Parathyroid adenoma (tissue), 2 donors: ENCODE results near the gene ALG12.

Experiments
- H2AFZ ChIP-seq: fragments of 300-600 bp; sonication (generic); one replicate; pipeline ENCODE4 v1.7.0; 2017; ENCODE audit warnings: antibody characterized with exemption, mild to moderate bottlenecking
- H3K27ac ChIP-seq: fragments of 300-600 bp; sonication (generic); one replicate; pipeline ENCODE4 v1.7.0; 2017
- H3K27me3 ChIP-seq: fragments of 300-600 bp; sonication (generic); one replicate; pipeline ENCODE4 v1.7.0; 2017; ENCODE audit warnings: low read length; ENCODE audit not compliant: control insufficient read depth, insufficient read depth
- H3K36me3 ChIP-seq: fragments of 300-600 bp; sonication (generic); one replicate; pipeline ENCODE4 v1.7.0; 2017; ENCODE audit warnings: low read length; ENCODE audit not compliant: control insufficient read depth, insufficient read depth
- H3K4me1 ChIP-seq: fragments of 300-600 bp; sonication (generic); one replicate; pipeline ENCODE4 v1.7.0; 2017; ENCODE audit warnings: control low read depth
- H3K4me2 ChIP-seq: fragments of 300-600 bp; sonication (generic); one replicate; pipeline ENCODE4 v1.7.0; 2017; ENCODE audit warnings: low read length
- H3K4me3 ChIP-seq: fragments of 300-600 bp; sonication (generic); one replicate; pipeline ENCODE4 v1.7.0; 2017; ENCODE audit warnings: low read depth, low read length
- H3K79me2 ChIP-seq: fragments of 300-600 bp; sonication (generic); one replicate; pipeline ENCODE4 v1.7.0; 2017; ENCODE audit warnings: control low read depth
- H3K9ac ChIP-seq: fragments of 300-600 bp; sonication (generic); one replicate; pipeline ENCODE4 v1.7.0; 2017; ENCODE audit warnings: mild to moderate bottlenecking
- H3K9me3 ChIP-seq: fragments of 300-600 bp; sonication (generic); one replicate; pipeline ENCODE4 v1.7.0; 2017; ENCODE audit warnings: low read length; ENCODE audit not compliant: control insufficient read depth
- TF ChIP-seq, protein P1 (sequence below): fragments of 300-600 bp; sonication (generic); IDR thresholded peaks from one replicate; pipeline ENCODE4 v1.7.0; 2017; ENCODE audit warnings: antibody characterized with exemption, mild to moderate bottlenecking
- donor health status: primary hyperparathyroidism.

The ALG12 gene

DNA sequence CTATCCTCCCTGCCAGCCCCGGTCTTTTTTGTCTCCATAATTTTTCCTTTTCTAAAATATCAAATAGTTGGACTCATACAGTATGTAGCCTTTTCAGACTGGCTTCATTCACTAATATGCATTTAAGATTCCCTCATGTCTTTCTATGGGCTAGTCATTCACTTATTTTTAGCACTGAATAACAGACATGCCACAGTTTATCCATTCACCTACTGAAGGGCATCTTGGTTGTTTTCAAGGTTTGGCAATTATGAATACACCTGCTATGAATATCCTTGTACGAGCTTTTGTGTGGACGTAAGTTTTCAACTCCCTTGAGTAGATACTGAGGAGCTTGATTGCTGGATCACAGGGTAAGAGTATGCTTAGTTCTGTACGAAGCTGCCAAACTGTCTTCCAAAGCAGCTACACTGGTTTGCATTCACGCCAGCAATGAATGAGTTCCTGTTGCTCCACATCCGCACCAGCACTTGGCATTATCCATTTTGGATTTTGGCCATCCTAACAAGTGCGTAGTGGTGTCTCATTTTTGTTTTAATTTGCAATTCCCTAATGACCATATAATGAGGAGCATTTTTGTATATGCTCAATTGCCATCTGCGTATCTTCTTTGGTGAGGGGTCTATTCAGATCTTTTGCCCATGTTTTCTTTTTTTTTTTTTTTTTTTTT is 21.1 kb downstream of the ALG12 start:
- no peaks in the 10 kb centered on the region for H3K9me3 ChIP-seq
- H3K9ac ChIP-seq = no peak overlapping the region
- H3K27me3 ChIP-seq = no peaks in the 10 kb centered on the region
- H2AFZ ChIP-seq = no peak overlapping the region
- no peaks in the 10 kb centered on the region for H3K4me1 ChIP-seq
- no peak overlapping the region for H3K27ac ChIP-seq
- H3K4me2 ChIP-seq = no peak overlapping the region
- no peak overlapping the region for H3K4me3 ChIP-seq
- no peaks in the 10 kb centered on the region for H3K36me3 ChIP-seq
- no peaks in the 10 kb centered on the region for H3K79me2 ChIP-seq
- TF ChIP-seq, protein P1, sequence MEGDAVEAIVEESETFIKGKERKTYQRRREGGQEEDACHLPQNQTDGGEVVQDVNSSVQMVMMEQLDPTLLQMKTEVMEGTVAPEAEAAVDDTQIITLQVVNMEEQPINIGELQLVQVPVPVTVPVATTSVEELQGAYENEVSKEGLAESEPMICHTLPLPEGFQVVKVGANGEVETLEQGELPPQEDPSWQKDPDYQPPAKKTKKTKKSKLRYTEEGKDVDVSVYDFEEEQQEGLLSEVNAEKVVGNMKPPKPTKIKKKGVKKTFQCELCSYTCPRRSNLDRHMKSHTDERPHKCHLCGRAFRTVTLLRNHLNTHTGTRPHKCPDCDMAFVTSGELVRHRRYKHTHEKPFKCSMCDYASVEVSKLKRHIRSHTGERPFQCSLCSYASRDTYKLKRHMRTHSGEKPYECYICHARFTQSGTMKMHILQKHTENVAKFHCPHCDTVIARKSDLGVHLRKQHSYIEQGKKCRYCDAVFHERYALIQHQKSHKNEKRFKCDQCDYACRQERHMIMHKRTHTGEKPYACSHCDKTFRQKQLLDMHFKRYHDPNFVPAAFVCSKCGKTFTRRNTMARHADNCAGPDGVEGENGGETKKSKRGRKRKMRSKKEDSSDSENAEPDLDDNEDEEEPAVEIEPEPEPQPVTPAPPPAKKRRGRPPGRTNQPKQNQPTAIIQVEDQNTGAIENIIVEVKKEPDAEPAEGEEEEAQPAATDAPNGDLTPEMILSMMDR = no peak

- Histone ChIP-seq H3K4me2 (no peak overlapping the region), H3K79me2 (no peaks in the 10 kb centered on the region), H3K9ac (no peak overlapping the region), H3K4me3 (no peak overlapping the region), H3K27me3 (no peaks in the 10 kb centered on the region), H2AFZ (no peak overlapping the region), H3K36me3 (no peaks in the 10 kb centered on the region), H3K9me3 (no peaks in the 10 kb centered on the region), H3K27ac (no peak overlapping the region), H3K4me1 (no peaks in the 10 kb centered on the region)
- TF ChIP-seq, protein P1 = no peak
These were observed 22.0 kb downstream of the ALG12 start for GRCh38 chr22:49896201-49896600.

DNA sequence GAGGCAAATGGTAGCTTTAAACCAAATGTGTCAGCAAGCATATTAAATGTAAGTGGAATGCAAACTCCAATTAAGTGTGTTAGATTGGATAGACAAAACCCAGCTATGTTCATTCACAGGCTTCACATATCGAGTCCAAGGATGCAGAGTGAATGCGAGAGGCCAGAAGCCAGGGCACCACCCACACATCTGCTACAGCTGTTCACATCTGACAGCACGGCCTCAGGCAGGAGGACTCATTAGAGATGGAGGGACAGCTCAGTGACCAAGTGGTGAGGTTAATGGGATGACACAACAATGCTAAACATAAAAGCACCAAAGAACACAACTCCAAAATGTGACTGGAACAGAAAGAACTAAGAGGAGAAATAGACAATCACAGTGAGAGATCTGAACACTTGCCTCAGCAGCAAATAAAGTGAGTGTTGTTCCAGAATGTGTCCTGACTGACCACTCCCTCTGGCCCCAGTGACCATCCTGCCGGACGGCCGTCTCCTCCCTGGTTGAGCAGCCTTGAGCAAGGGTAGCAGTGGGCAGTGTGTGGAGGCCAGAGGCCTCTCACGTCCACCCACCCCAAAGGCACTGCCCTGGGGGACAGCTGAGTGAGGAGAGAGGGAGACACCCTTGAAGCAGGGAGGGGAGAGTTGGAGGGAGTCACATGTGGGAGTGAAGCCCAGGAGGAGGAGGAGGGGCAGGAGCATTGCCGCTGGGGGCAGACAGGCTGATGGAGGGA is 23.8 kb downstream of the ALG12 start:
- Histone ChIP-seq H3K27me3 (no peaks in the 10 kb centered on the region), H3K9me3 (no peaks in the 10 kb centered on the region), H3K27ac (no peak overlapping the region), H3K4me1 (no peaks in the 10 kb centered on the region), H3K9ac (no peak overlapping the region), H3K36me3 (no peaks in the 10 kb centered on the region), H3K4me2 (no peak overlapping the region), H3K4me3 (no peak overlapping the region), H2AFZ (no peak overlapping the region), H3K79me2 (no peaks in the 10 kb centered on the region)
- TF ChIP-seq, protein P1 = no peak

DNA sequence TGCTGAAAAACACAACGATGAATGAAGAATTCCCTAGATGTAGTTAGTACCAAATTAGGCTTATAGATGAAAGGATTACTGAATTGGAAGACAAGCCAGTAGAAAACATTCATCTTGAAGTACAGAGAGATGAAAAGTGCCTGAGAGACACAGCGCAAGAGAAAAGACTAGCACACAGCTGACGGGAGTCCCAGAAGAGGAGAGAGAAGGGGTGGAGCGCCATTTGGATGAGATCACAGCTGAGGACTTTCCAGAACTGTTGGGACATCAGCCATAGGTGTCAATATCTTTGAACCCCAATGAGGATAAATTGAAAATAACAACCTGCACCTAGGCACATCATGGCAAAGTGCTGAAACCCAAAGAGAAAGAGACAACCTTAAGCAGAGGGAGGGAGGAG is 25.2 kb downstream of the ALG12 start:
- TF ChIP-seq, protein P1 = no peak
- no peak overlapping the region for H2AFZ ChIP-seq
- H3K27me3 ChIP-seq = no peaks in the 10 kb centered on the region
- H3K36me3 ChIP-seq = no peaks in the 10 kb centered on the region
- no peaks in the 10 kb centered on the region for H3K79me2 ChIP-seq
- no peak overlapping the region for H3K4me2 ChIP-seq
- H3K9me3 ChIP-seq = no peaks in the 10 kb centered on the region
- H3K9ac ChIP-seq = no peak overlapping the region
- no peak overlapping the region for H3K27ac ChIP-seq
- no peak overlapping the region for H3K4me3 ChIP-seq
- no peaks in the 10 kb centered on the region for H3K4me1 ChIP-seq
